Sigmoid colon (tissue), 7 donors: ENCODE results near the gene TCF7L2. TPM values are rescaled to one million over a fixed set of nuclear protein-coding genes. Genes with fewer than 3 reads are reported as not detected.

Experiments used
- DNase-seq: peaks from one replicate; pipeline ENCODE4 v3.0.0-alpha.2; 2019
- H3K27ac ChIP-seq, 4 donors: fragments of 200-600 bp; sonication (generic); one replicate each; pipeline ENCODE4 v1.5.1; 2016 to 2019; ENCODE audit warnings: mild to moderate bottlenecking in 1 of 4
- H3K27me3 ChIP-seq, 3 donors: fragments of 200-600 bp; sonication (generic); one replicate each; pipeline ENCODE4 v1.5.1; 2019; ENCODE audit warnings: mild to moderate bottlenecking in 1 of 3
- H3K36me3 ChIP-seq, 4 donors: fragments of 200-600 bp; sonication (generic); one replicate each; pipeline ENCODE4 v1.5.1; 2016 to 2019
- H3K4me1 ChIP-seq, 4 donors: fragments of 200-600 bp; sonication (generic); one replicate each; pipeline ENCODE4 v1.5.1; 2017 to 2019
- H3K4me3 ChIP-seq, 4 donors: fragments of 200-600 bp; sonication (generic); one replicate each; pipeline ENCODE4 v1.5.1; 2017 to 2019; ENCODE audit warnings: mild to moderate bottlenecking in 2 of 4, moderate library complexity in 1 of 4
- H3K9me3 ChIP-seq, 4 donors: fragments of 200-600 bp in 3 of 4; sonication (generic) in 3 of 4; one replicate each; pipeline versions ENCODE4 v1.5.1 to v1.6.1; 2013 to 2019
- EP300 ChIP-seq, 4 donors: sonication (generic); formaldehyde crosslinking; IDR thresholded peaks; one replicate each; pipeline ENCODE4 v1.6.1; 2017; ENCODE audit warnings: antibody characterized with exemption in 4 of 4
- POLR2A ChIP-seq, 2 donors: fragments of 450-650 bp; IDR thresholded peaks; one replicate each; pipeline ENCODE4 v1.6.1; 2016; ENCODE audit warnings: antibody characterized with exemption in 2 of 2, mild to moderate bottlenecking in 2 of 2, moderate library complexity in 2 of 2
- POLR2AphosphoS5 ChIP-seq, 4 donors: sonication (generic); formaldehyde crosslinking; IDR thresholded peaks; one replicate each; pipeline ENCODE4 v1.6.1; 2017; ENCODE audit warnings: antibody characterized with exemption in 4 of 4
- WGBS, 2 donors: extraction: QIAGEN DNeasy Blood & Tissue Kit; methylation state at CpG; one replicate each; pipeline ENCODE4 v1.1.7; 2013; 5-methylcytosine and 5-hydroxymethylcytosine counted together
- intact Hi-C: fragments of 100-400 bp; cut with DNase I; formaldehyde crosslinking; loops from one replicate; pipeline ENCODE4 v1.15.1; 2023
- polyA plus RNA-seq, 3 donors: library from polyadenylated mRNA; stranded (reverse); fragments of 200-250 nt; gene quantifications; one replicate each; pipeline ENCODE4 v1.2.3, GENCODE V29; 2013
- total RNA-seq, 4 donors: library from RNA; depleted of rRNA; stranded (reverse); fragments of >200 nt; gene quantifications; one replicate each; pipeline ENCODE4 v1.1.0, GENCODE V29; 2016
- TF ChIP-seq, protein P1 (sequence below), 4 experiments: fragments of 450-650 bp in 3 of 4; fragments of 200-600 bp in 1 of 4; IDR thresholded peaks; one replicate each; pipeline ENCODE4 v1.5.1; 2016 to 2019; ENCODE audit warnings: antibody characterized with exemption in 4 of 4, mild to moderate bottlenecking in 3 of 4, moderate library complexity in 2 of 4
- donor health status: healthy with polysubstance abuse.
- donor health status: Bipolar disorder and iron deficiency.
- donor health status: healthy.

The TCF7L2 gene
- total and polyA plus RNA-seq, 7 donors, result 15.3 to 40.4 (median 30.0) TPM

DNA sequence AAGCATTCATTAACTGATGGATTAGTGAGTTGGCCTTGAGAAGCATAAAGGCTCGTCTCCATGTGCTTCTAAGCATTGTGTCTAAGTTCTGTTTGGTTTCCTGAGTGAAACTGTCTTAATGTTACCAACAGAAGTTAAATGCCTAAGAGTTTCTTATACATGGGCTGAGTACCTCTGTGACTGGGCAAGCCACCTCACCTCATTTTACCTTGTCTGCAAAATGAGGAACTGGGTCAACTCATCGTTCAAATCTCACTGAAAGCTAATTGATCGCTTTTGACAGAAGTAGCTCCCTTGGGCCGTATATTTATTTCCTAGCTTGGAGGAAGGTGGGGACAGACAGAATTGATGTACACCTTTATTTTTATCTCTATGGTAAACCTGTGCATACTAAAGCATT lies 88.9 kb downstream of the TCF7L2 start:
- 88 to 91% methylated on average over 4 of the region's 4 CpGs for WGBS, 2 donors
- TF ChIP-seq EP300 (IDR thresholded peaks at IDR 0.05) (no peak), POLR2A (IDR thresholded peaks at IDR 0.05) (no peak), POLR2AphosphoS5 (IDR thresholded peaks at IDR 0.05) (no peak)
- TF ChIP-seq, protein P1, sequence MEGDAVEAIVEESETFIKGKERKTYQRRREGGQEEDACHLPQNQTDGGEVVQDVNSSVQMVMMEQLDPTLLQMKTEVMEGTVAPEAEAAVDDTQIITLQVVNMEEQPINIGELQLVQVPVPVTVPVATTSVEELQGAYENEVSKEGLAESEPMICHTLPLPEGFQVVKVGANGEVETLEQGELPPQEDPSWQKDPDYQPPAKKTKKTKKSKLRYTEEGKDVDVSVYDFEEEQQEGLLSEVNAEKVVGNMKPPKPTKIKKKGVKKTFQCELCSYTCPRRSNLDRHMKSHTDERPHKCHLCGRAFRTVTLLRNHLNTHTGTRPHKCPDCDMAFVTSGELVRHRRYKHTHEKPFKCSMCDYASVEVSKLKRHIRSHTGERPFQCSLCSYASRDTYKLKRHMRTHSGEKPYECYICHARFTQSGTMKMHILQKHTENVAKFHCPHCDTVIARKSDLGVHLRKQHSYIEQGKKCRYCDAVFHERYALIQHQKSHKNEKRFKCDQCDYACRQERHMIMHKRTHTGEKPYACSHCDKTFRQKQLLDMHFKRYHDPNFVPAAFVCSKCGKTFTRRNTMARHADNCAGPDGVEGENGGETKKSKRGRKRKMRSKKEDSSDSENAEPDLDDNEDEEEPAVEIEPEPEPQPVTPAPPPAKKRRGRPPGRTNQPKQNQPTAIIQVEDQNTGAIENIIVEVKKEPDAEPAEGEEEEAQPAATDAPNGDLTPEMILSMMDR (IDR thresholded peaks at IDR 0.05), result no peak
- intact Hi-C loops, result no loop called here
- H3K4me3 ChIP-seq, result no peak overlapping the region
- peaks cover 0 to 41% (median 31%) of the 10 kb centered on the region in 4 donors for H3K4me1 ChIP-seq
- DNase-seq, result no peak
- H3K27ac ChIP-seq, result no peak overlapping the region
- peaks cover 0 to 7% (median 0%) of the 10 kb centered on the region in 4 donors for H3K36me3 ChIP-seq
- no peaks in the 10 kb centered on the region for H3K9me3 ChIP-seq
- no peaks in the 10 kb centered on the region for H3K27me3 ChIP-seq

DNA sequence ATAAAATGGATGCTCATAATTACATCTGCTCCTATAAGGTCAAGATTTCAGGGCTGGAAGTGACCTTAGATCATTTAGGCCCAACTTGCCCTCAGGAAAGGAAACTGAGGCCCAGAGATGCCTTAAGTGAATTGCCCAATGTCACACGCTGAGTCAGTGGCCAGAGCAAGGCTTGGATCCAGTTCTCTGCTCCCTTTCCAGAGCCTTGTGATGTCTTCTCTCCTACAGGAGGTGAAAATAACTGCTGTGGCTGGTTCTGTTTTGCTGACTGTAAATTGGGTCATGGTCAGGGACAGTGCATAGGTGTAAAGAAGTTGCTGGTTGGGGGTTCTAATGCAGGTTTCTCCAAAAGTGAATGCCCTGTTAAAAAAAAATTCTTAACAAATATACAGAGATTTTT lies 91.3 kb downstream of the TCF7L2 start:
- Histone ChIP-seq H3K36me3 (peaks cover 0 to 7% (median 0%) of the 10 kb centered on the region in 4 donors), H3K9me3 (no peaks in the 10 kb centered on the region), H3K4me1 (peaks cover 0 to 50% (median 33%) of the 10 kb centered on the region in 4 donors), H3K27ac (no peak overlapping the region), H3K4me3 (no peak overlapping the region), H3K27me3 (no peaks in the 10 kb centered on the region)
- TF ChIP-seq POLR2A (IDR thresholded peaks at IDR 0.05), result no peak
- no peak for TF ChIP-seq POLR2AphosphoS5 (IDR thresholded peaks at IDR 0.05)
- TF ChIP-seq, protein P1 (IDR thresholded peaks at IDR 0.05), result no peak
- TF ChIP-seq EP300 (IDR thresholded peaks at IDR 0.05), result no peak
- 94 to 99% methylated on average over 1 of the region's 1 CpG for WGBS, 2 donors
- DNase-seq, result no peak
- intact Hi-C loops, result no loop called here

DNA sequence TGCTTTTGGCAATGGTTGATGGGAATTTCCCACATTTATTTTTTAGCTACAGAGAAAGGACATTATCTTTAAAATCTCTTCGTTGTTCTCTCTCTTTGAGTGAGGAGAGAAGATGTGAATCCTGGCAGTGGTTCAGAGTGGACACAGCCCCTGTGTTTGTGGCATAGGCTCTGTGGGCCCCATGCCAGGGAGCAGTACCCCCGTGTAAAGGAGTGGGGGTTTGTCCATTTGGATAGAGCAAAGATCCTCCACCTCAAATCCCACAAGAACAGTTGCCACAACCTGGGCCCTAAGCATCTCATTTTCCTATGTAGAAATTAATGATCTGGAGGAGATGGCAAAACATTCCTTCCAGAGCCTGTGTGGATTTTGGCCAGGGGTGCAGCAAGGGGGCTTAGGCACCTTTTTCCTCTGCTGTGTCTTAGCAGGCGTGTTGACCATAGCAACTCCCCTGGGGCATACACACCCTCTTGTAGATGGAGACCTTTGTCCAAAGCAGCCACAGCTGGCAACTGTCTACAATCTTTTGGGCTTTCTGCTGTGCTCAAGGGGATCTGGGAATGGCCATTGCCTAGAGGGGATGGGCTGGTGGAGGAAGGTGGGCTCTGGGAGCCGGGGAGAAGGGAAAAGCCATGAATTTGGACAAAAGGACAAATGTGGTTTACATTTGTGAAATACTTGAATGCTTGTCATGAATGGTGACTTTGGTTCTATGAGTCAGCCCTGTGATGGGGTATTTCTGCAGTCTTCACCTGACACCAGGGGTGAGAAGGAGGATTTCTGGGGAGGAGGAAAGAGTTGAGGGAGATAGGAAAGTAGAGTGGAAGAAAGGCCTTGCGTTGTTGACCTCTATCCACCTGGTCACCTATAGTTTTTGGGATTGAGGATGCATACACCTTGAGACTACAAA lies 92.0 kb downstream of the TCF7L2 start:
- peak; percentile 50 for DNase-seq
- Histone ChIP-seq H3K27ac (peak overlapping the region in 1 of 4 donors; percentile 15), H3K36me3 (peaks cover 0 to 7% (median 0%) of the 10 kb centered on the region in 4 donors), H3K4me3 (no peak overlapping the region), H3K27me3 (no peaks in the 10 kb centered on the region), H3K9me3 (no peaks in the 10 kb centered on the region), H3K4me1 (peaks cover 0 to 50% (median 32%) of the 10 kb centered on the region in 4 donors)
- intact Hi-C loops, result no loop called here
- WGBS, 2 donors, result 82 to 84% methylated on average over 5 of the region's 5 CpGs
- TF ChIP-seq, protein P1 (IDR thresholded peaks at IDR 0.05), result no peak

DNA sequence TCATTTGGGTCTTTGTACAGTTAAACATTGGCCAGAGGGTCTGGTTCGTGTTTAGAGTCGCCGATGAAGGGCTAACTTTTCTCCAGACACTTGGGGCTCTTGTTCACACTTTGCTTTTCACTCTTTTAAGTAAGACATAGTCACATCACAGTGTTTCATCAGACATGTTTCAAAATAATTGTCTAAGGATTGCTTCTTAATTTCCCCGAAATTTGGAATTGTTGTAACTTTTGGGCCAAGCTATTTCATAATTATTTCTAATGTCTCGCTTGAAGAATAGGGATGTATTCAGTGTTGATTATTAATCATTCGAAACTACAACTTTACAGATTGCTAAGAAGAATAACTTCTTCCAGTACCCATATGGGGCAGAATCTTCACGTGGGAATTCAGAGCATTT lies 92.8 kb downstream of the TCF7L2 start:
- intact Hi-C loops, result no loop called here

More for the DNA sequence above, 92.8 kb downstream of the TCF7L2 start:
- H3K36me3 ChIP-seq, result peaks cover 0 to 7% (median 0%) of the 10 kb centered on the region in 4 donors
- 86 to 87% methylated on average over 7 of the region's 7 CpGs for WGBS, 2 donors
- no peaks in the 10 kb centered on the region for H3K9me3 ChIP-seq
- no peak for TF ChIP-seq POLR2A (IDR thresholded peaks at IDR 0.05)
- TF ChIP-seq, protein P1 (IDR thresholded peaks at IDR 0.05), result no peak
- TF ChIP-seq POLR2AphosphoS5 (IDR thresholded peaks at IDR 0.05), result no peak
- no peak for TF ChIP-seq EP300 (IDR thresholded peaks at IDR 0.05)
- H3K4me1 ChIP-seq, result peaks cover 0 to 57% (median 38%) of the 10 kb centered on the region in 4 donors
- no peaks in the 10 kb centered on the region for H3K27me3 ChIP-seq
- DNase-seq, result no peak
- no peak overlapping the region for H3K4me3 ChIP-seq
- peak overlapping the region in 1 of 4 donors; percentile 15 for H3K27ac ChIP-seq
